GM12892 (cell line): ENCODE measurements around the gene CACNA1G.

ENCODE experiments used
- POLR2A ChIP-seq: IDR thresholded peaks from 2 replicates; pipeline ENCODE4 v1.6.1; 2011; ENCODE audit warnings: low read depth, low read length, control low read depth
- POLR2AphosphoS5 ChIP-seq: IDR thresholded peaks from 2 replicates; pipeline ENCODE4 v1.6.1; 2011; ENCODE audit warnings: low read depth, low read length, control low read depth
- TAF1 ChIP-seq: IDR thresholded peaks from 2 replicates; pipeline ENCODE4 v1.6.1; 2011; ENCODE audit warnings: low read depth, mild to moderate bottlenecking, control low read depth, low read length, borderline replicate concordance

GRCh38 chr17:50586421-50587247, 26.1 kb downstream of the CACNA1G start:
- TF ChIP-seq POLR2A (no peak), TAF1 (no peak), POLR2AphosphoS5 (no peak)
